T-helper 1 cell (primary cell): ENCODE data around the gene DUSP14.
"Not testable (repeated sequence)": the region's sequence is repeated elsewhere in the genome, so short reads cannot be mapped to it uniquely, and the experiment has no call there.

Experiments used
- DNase-seq, 5 donors: peaks; one replicate each; pipeline ENCODE4 v3.0.0-alpha.2; 2012 to 2020

DUSP14 gene

DNA sequence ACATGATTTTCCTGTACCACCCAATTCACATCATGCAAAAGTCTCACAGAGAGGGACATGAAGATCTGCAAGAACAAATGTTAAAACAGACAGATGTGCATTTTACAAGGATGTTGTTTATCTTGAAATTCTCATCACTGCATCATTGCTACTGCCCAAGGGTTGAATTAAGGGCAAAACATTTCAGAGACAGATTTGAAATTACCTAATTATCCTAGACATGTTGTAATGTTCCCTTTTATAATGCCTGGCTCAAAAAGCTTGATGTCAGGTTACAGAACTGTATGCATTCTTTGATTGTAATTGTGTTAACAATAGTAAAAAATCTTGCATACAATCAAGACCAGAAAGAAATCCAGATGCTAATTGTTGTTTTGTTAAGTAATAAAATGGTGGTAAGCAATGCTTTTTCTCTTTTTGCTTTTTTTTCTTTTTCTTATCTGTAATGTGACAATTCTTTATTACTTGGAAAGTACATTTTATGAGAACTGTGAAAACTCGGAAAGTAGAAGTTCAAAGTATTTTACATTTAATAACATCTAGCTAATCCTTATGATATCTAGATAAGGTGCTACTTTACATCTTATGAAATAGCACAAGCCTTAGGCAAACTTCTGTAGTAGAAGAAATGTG, 3.6 kb upstream of the DUSP14 start:
- DNase-seq = no peak

DNA sequence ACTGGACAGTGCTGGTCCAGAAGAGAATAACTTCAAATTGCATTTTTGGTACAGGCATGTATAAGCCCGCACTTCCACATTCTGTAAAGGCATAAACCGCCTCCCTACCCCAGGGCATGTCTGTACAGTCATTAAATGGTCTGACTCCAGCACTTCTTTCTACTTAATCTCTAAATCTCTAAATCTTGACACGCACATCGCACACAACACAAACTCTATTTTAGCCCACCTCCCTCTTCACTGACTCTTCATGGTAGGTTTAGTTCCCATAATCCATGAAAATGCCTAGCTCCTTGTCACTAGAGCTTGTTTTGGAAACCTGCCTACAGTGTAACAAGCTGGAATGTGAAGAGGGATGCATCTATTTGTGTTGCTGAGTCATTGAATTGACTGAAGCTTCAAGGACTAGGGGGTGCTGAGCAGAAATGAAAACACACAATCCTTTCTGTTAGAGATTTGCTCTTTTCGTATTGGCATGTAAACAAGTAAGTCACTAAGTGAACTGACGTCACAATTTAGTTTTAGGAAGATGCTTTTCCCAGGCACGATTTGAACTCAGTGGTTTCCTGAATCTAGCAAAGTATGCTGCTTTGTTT, 1.6 kb upstream of the DUSP14 start:
- peak in 1 of 5 donors; percentile 28 for DNase-seq

DNA sequence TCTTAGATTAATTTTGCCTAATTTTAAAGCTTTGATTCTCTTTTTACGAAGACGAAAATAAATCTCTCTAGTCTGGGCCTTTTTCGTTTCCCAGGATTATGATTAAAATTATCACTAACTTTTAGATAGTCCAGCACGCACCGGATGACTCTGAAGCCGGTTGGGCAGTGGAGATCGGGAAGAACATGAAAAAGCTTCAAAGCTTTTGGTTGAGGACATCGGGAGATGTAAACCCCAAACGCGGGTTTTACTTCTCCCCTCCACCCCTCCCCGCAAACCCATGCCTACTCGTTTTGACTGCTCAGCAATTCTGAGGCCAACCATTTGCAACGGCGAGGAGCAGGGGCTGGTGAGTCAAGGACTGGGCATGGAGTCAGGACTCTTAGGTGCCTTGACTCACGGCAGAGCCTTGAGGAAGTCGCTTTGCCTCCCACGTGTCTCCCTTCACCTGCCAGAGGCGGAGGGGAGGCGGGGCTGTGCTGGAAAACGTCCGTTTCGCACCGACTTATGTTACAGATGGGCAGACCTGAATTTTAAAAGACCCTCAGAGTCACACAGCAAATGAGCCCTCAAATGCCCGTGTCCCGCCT, 989 bp upstream of the DUSP14 start:
- peak; percentile 13 to 45 (median 37) for DNase-seq

DNA sequence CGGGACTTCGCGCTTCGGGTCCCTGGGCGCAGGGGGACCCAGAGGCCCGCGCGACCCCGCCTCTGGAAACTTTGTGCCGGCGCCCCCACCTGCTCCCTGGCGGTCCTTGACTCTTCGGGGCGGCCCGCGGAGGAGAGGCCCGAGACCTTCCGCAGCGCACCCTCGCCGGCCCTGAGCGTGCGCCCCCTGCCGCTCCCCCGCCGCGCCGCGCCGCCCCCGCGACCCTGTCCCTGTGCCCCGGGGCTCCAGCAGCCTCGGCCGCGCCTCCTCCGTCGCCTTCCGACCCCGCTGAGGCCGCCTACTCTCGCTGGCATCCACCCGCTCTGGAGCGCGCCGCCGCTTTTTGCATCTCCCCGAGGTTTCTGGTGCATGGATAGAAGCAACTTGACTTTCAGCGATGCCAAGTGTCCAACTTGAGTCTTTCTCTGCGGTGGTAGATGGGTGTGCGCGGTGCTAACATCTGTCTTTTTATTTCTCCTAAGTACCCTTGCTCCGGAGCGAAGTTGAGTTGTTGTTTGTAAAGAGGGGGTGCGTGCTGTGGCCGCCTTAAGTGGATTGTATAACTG, 414 bp downstream of the DUSP14 start:
- peak; percentile 45 to 70 (median 58) for DNase-seq

DNA sequence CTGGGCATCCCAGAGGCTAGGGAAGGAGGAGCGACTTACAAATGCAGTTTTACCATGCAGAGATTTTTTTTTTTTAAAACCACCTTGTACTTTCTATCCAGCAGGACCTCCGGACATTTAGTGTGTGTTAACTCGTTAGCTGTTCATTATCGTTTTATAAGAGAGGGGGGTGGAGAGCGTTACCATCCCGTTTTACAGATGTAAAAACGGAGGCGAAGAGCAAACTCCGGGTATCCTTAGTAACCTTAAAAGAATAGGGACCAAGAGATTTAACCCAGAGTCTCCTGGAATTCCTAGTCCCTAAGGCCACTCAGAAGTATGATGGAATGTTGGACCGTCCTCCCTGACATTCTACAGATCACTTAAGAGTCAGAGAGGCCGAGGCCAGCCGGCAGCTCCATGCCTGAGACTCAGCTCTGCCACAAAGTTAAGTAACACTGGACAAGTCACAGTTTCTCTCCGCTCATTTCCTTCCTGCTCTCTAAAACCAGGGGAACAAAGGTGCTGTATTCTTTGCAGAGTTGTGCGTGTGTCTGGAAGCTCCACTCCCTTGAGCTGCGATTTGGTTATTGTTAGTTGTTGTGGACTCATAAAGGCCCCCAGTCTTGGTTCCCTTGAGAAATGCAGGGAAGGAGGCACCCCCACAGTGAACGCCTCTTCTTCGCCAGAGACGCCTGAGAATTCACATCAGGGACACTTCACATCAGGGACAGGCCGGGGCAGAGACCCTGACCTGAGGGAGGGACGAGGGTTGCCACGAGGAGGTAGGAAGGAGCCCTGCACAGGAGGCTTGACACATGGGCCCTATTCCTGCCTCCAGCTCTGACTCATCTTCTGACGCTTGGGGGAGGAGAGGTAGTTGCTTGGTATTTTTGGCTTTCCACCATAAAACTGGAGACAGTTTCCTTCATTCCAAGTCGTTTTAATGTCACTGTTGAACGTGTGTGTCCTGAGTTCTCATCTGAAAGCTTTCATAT, 1.2 kb downstream of the DUSP14 start:
- peak in 1 of 5 donors; percentile 15 for DNase-seq

DNA sequence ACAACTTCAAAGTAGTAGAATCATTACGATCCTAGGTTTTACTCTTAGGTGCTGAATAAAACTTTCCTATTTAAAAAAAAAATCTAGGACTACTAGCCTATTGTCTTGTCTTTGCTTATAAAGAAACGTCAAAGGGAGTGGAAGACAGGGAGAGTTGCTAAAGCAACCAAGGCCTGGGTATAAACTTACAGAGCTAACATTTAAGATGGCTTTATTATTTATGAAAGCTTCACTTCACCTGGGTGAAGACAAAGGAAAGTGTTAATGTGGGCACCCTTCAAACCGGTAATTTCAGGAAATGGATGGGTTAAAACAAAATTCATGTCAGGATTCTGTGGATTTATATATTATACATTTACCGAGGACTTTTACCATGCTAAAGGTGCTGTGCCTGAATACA, 2.5 kb downstream of the DUSP14 start:
- no peak for DNase-seq

DNA sequence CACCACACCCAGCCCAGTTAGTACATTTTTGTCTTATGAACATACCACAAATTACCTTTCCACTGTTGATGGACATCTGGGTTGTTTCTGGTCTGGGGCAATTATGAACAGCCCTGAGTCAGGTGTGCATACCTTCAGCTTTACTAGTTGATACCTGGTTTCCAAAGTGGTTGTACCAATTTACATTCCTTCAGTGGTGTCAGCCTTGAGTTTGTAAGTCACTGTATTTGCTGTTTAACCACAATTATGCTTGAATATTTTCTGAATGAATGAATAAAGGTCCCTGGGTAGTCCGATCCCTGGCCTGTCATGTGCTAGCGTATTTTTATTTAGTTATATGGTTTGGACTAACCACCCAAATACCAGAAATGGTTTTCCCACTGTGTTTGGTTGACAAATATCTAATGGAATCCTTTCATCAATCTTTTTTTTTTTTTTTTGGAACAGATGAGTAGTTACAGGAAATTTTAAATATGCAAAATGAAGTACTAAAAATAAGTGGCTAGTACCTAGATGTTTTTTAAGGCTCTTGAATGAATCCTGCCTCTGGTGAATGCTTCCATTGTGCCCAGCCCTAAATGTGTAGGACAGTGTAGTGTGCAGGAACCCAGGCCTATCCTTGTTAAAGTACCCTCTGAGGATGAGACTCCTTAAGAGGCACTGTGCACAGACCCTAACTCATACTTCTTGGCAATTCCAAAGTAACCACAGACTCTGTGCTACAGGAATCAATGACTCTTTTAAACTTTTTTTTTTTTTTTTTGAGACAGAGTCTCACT, 3.7 kb downstream of the DUSP14 start:
- DNase-seq = no peak

DNA sequence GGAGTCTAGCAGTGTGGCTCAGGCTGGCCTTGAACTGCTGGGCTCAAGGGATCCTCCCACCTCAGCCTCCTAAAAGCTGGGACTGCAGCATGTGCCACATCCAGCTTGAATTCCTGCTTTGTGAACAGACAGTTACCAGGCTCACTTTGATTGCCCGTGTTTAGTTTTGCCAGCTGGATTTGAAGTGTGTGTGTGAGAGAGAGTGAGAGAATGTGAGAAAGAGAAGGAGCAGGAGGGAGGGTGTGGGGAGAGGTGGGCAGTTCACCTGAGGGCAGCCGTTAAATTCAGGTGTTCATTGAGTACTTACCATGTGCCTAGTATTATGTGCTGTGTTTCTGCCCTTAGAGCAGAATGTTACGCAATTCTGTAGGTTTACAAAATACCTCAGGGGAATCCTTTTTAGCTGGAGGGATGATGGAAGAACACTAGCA, 4.7 kb downstream of the DUSP14 start:
- no peak for DNase-seq

DNA sequence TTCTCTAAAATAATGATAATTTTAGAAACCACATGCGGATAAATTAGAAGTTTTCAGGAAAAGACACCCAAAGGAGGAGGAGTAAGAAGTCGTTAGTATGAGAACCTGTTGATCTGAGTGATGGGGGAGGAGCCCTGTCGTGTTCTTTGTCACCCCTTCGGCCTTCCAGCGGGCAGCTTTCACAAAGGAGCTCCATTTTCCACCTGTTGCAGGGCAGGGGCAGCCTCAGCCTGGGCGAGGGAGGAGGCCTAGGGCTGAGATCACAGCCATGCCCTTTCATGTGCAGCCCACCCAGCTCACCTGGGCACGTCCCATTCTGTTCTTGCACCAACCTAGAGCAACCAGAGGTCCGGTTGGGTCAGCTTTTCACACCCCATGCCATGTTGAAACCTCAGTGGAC, 5.3 kb downstream of the DUSP14 start:
- no peak for DNase-seq

DNA sequence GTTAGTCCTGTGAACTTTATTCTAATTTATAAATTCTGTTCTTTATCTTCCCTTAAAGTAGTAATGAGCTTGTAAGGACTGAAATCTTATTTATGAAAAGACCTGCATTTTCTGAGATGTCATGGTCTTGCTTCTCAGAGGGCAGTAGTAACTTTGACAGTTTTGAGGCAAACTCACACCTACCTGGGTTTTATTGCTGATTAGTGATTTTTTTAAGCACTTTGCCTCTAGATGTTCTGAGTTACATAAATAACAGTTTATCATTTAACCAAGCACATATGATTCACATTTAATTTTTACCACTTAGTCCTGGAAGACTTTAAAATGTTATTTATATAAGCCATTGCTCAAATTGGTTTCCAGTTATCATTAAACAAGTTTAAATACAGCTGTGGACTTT, 10.7 kb downstream of the DUSP14 start:
- DNase-seq = no peak

DNA sequence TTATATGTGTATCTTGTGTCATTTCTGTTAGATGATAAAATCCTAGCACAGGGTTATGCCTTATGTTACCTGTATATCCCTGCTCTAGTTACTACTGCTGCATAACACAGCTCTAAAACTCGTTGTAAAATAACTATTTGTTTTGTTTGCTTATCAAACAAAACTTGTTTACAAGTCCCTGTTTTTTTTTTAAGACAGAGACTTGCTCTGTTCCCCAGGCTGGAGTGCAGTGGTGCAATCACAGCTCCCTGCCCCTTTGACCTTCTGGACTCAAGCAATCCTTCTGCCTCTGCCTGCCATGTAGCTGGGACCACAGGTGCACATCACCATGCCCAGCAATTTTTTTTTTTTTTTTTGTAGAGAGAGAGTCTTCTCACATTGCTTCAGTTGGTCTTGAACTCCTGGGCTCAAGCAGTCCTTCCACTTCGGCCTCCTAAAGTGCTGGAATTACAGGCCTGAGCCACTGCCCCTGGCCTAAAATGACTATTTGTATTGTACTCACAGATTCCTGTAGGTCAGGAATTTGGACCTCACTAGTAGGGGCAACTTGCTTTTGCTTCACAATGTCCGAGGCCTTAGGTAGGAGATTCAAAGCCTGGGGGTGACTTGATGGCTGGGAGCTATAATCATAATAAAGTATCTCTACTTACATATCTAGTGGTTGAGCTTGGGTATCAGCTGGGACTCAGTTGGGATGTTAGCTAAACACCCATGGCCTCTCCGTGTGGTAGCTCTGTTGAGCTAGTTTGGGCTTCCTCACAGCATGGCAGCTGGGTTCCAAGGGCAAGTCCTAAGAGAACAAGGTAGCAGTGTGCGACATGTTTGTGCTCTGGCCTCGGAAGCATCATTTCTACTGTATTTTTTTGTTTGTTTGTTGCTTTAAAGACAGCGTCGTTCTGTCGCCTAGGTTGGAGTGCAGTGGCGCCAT, 12.6 kb downstream of the DUSP14 start:
- no peak for DNase-seq

DNA sequence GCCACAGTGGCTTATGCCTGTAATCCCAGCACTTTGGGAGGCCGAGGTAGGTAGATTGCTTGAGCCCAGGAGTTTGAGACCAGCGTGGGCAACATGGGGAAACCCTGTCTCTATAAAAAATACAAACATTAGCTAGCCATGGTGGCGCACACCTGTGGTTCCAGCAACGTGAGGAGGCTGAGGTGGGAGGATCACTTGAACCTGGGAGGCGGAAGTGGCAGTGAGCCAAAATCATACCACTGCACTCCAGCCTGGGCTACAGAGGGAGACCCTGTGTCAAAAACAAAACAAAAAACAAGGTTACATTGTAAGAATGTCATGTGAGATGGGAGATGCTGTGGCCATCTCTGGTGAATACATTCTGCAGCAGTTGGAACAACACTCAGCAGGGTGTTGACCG, 13.5 kb downstream of the DUSP14 start:
- DNase-seq = no peak

DNA sequence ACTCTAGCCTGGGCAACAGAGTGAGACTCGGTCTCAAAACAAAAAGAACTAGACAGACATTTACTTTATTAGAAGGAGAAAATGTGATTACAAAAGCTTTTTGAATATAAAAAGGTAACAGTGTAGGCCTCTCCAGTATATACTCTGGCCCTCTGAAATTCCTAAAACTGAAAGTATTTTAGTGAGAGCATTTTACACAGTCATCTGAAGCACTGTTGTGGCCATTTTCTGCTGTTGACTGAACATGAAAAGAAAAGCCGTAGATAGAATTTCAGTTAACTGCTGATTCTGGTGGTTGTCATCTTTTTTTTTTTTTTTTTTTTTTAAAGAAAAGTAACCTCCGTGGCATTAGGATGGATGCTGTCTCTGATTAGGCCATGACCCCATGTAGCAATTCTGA, 15.6 kb downstream of the DUSP14 start:
- DNase-seq = no peak

DNA sequence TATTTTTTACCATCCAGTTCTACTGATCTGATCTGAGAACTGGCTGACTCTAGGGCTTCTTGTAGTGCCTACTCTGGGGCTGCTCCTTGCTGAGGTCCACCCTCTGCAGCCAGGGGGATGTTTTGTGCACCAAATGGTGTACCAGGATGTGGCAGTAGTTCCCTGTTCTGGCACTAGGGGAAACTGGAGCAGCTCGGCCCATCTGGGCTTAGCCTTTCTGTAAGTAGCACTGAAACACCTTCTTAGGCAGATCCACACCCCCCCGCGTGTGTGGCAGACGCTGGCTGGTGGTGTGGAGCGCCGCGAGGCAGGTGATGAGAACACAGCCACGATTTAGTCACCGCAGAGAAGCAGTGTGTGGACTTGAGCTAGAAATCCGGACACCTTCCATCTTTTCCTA, 17.0 kb downstream of the DUSP14 start:
- DNase-seq = peak in 1 of 5 donors; percentile 13

DNA sequence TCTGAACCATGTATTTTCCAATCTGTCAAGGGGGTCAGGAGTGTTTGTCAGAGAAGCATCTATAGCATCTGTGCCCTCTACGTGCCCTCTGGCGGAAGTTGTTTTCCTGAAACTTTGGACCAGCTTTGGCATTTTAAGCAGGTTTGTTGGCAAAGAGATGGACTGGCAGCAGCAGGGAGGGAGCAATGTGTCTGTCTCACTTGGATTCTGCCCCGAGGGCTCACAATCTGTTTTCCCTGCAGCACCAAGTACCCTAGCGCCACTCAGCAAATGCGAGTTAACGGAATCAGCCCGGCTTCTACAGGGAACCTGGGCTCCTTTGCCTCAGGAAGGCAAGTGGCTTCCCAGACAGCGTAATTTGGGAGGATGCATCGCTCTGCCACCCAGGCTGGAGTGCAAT, 17.4 kb downstream of the DUSP14 start:
- DNase-seq = no peak

DNA sequence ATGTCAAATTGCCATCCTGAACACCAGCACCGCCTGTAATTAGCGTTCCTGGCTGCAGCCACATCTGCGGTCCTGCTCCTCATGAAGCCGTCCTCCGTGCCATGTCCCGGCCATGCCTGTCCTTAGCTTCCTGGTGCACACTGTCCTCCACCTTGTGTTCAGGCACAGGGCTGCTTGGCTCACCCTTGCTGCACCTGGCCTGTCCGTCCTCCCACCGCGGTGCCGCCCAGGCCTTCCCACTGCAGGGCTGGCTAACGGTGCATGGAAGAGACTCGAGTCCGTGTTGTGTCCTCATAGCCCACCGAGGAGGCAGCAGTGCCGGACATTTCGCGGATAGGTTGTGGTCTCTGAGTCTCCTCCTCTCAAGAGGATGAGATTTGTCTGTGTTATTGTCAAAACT, 20.4 kb downstream of the DUSP14 start:
- no peak for DNase-seq

DNA sequence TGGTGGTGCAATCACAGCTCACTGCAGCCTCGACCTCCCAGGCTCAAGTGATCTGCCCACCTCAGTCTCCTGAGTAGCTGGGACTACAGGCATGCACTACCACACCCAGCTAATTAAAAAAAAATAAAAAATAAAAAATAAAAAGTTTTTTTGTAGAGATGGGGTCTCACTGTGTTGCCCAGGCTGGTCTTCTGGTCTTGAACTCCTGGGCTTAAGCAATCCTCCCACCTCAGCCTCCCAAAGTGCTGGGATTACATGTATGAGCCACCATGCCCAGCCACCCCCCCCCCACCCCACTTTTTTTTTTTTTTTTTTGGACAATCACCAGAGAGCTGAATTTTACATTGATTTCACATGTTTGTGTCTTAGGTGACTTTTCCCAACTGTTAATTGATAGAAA, 22.0 kb downstream of the DUSP14 start:
- not testable (repeated sequence) for DNase-seq

DNA sequence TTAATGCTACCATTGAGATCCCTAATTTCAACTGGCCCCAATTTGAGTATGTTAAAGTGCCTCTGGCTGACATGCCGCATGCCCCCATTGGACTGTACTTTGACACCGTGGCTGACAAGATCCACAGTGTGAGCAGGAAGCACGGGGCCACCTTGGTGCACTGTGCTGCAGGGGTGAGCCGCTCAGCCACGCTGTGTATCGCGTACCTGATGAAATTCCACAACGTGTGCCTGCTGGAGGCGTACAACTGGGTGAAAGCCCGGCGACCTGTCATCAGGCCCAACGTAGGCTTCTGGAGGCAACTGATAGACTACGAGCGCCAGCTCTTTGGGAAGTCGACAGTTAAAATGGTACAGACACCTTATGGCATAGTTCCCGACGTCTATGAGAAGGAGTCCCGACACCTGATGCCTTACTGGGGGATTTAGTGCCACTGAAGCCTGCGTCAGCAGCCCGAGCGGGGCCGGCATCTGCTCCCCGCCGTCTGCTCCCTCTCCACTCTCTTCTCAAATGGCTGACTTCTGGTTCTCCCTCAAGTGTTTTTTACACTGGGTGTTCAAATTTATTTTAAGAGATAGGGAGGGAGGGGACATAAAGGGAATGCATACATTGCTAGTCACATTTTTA, 22.9 kb downstream of the DUSP14 start:
- no peak for DNase-seq

DNA sequence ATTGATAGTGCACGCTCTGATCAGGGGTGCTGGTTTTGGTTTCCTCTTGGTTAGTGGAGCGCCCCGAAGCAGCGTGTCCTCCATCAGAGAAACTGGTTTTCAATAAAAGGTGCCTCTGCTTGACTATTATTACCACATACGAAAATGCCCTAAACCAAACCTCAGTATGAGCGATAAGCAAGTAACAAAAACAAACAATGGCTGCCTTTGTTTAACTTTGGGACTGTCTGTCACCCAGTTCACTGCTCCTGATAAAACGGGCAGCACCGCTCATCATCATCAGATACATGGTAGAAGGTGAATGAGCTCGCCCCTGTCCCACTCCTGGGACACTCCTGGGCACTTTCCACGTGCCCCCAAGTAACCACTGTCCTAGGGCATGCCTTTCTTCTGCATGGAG, 24.0 kb downstream of the DUSP14 start:
- no peak for DNase-seq

DNA sequence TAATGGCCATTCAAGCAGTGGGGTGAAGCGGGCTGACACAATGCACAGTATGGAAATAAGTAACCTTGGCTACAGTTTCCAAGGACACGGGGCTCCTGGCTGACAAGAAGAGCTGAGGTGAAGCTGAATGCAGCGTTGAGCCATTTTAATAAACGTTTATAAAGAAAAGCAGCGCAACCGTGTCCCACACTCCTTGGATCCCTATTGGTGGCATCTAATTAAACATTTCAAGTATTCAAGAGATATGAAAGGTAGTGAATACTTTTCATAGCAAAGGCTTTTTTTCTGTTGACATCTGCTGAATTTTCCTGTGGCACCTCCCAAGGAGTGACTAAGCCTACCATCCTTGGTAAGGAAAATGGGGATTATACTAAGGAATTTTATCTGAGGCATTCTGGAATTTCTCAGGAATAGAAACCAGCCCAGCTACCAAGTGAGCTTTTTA, 26.5 kb downstream of the DUSP14 start:
- no peak for DNase-seq
